NB4 (cell line): Measurements from ENCODE around the gene TUBGCP5.

Experiments used
- POLR2A ChIP-seq: IDR thresholded peaks from 2 replicates; pipeline ENCODE4 v1.6.1; 2011; ENCODE audit warnings: mild to moderate bottlenecking; ENCODE audit not compliant: insufficient read length; ENCODE audit errors: extremely low read depth
- TF ChIP-seq, protein P1 (sequence below): IDR thresholded peaks from one replicate; pipeline ENCODE4 v1.5.1; 2012; ENCODE audit warnings: low read depth, low read length

DNA sequence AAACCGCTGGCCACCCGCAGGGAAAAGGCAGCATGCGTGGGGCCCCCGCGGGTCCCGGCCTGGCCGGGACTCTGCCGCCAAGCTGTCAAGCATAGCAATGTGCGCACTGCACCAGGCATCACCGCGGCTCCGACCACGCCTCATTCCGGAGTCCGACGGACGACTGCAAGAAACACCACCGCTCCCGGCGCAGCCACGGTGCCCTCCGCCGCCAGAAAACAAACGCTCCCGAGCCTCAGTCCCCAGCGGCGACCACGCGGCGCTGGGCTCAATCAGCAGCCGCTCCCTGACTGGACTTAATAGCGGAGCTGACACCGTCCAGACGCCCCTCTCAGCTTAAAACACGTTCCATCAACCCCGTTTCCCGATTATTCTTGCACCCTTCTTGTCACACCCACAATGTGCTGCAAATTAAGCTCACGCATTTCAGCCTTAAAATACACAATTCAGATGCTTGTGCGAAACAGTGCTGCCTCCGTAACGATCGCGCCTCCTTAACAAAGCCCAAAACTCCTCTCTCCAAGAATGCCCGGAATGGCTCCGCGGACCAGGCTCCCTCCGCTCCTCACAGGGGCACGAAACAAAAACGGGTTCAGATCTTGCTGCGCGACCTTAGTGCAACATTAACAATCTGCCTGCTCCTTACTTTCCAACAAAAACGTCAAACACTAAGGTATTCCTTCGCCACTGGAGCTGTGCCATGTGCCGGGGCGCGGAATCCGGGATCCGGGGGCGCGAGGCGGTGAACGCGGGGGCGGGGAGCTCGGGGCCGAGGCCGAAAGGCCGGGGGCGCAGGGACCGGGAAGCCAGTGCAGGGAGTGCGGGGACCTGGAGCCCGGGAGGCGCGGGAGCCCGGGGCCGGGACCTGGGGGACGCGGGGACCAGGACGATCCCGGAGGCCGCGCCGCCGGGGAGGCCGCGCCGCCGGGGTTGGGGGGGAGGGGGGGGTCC lies 59.9 kb downstream of the TUBGCP5 start:
- TF ChIP-seq, protein P1, sequence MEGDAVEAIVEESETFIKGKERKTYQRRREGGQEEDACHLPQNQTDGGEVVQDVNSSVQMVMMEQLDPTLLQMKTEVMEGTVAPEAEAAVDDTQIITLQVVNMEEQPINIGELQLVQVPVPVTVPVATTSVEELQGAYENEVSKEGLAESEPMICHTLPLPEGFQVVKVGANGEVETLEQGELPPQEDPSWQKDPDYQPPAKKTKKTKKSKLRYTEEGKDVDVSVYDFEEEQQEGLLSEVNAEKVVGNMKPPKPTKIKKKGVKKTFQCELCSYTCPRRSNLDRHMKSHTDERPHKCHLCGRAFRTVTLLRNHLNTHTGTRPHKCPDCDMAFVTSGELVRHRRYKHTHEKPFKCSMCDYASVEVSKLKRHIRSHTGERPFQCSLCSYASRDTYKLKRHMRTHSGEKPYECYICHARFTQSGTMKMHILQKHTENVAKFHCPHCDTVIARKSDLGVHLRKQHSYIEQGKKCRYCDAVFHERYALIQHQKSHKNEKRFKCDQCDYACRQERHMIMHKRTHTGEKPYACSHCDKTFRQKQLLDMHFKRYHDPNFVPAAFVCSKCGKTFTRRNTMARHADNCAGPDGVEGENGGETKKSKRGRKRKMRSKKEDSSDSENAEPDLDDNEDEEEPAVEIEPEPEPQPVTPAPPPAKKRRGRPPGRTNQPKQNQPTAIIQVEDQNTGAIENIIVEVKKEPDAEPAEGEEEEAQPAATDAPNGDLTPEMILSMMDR = no peak
- TF ChIP-seq POLR2A = no peak
